Uterus (tissue), 2 donors: Measurements from ENCODE around the gene LPP.

Experiments
- POLR2A ChIP-seq, 2 donors: fragments of 450-650 bp; IDR thresholded peaks; one replicate each; pipeline ENCODE4 v1.6.1; 2016; ENCODE audit warnings: antibody characterized with exemption in 2 of 2, mild to moderate bottlenecking in 1 of 2, moderate library complexity in 1 of 2
- TF ChIP-seq, protein P1 (sequence below), 4 experiments: fragments of 200-600 bp in 2 of 4; fragments of 450-650 bp in 2 of 4; sonication (generic) in 2 of 4; IDR thresholded peaks; one replicate each; pipeline ENCODE4 v1.5.1; 2016 to 2019; ENCODE audit warnings: antibody characterized with exemption in 4 of 4, mild to moderate bottlenecking in 2 of 4, moderate library complexity in 1 of 4

DNA sequence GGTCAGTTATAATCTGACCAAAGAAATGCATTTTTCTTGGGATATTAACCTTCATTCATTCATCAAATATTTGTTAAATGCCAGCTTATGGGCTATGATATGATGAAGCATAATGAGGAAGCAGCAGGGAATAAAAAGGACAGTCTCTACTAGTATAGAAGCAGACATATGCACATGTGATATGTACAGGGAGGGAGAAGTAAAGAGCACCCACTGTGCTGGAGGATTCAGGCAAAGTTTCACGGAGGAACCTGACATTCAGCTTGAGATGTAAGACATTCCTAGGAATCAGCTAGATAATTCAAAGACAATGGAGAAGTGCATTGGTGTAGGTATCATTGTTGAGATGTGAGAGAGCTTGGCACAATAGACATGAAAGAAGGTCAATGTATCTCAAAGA lies 450.7 kb downstream of the LPP start:
- TF ChIP-seq, protein P1, sequence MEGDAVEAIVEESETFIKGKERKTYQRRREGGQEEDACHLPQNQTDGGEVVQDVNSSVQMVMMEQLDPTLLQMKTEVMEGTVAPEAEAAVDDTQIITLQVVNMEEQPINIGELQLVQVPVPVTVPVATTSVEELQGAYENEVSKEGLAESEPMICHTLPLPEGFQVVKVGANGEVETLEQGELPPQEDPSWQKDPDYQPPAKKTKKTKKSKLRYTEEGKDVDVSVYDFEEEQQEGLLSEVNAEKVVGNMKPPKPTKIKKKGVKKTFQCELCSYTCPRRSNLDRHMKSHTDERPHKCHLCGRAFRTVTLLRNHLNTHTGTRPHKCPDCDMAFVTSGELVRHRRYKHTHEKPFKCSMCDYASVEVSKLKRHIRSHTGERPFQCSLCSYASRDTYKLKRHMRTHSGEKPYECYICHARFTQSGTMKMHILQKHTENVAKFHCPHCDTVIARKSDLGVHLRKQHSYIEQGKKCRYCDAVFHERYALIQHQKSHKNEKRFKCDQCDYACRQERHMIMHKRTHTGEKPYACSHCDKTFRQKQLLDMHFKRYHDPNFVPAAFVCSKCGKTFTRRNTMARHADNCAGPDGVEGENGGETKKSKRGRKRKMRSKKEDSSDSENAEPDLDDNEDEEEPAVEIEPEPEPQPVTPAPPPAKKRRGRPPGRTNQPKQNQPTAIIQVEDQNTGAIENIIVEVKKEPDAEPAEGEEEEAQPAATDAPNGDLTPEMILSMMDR (IDR thresholded peaks at IDR 0.05), result no peak
- TF ChIP-seq POLR2A (IDR thresholded peaks at IDR 0.05), result no peak
